GM06990 (cell line): Measurements from ENCODE around the gene MUL1.

Experiments used
- DNase-seq: peaks from one replicate; pipeline ENCODE4 v3.0.0-alpha.2; 2011; ENCODE audit not compliant: insufficient read length; ENCODE audit errors: extremely low read depth
- H3K27me3 ChIP-seq: replicated peaks from 2 replicates; pipeline ENCODE4 v1.6.0; 2011; ENCODE audit warnings: low read length; ENCODE audit not compliant: control insufficient read depth, insufficient read depth
- H3K36me3 ChIP-seq: 2 replicates; pipeline ENCODE4 v1.5.1; 2011; ENCODE audit warnings: low read length; ENCODE audit not compliant: control insufficient read depth, insufficient read depth
- H3K4me3 ChIP-seq: replicated peaks from 2 replicates; pipeline ENCODE4 v1.5.1; 2011; ENCODE audit warnings: low read depth, mild to moderate bottlenecking, control low read depth, low read length
- CTCF ChIP-seq: IDR thresholded peaks from 2 replicates; pipeline ENCODE4 v1.5.1; 2011; ENCODE audit warnings: low read length, control low read depth, mild to moderate bottlenecking, inconsistent platforms; ENCODE audit not compliant: insufficient read depth, poor library complexity, severe bottlenecking

MUL1 gene

DNA sequence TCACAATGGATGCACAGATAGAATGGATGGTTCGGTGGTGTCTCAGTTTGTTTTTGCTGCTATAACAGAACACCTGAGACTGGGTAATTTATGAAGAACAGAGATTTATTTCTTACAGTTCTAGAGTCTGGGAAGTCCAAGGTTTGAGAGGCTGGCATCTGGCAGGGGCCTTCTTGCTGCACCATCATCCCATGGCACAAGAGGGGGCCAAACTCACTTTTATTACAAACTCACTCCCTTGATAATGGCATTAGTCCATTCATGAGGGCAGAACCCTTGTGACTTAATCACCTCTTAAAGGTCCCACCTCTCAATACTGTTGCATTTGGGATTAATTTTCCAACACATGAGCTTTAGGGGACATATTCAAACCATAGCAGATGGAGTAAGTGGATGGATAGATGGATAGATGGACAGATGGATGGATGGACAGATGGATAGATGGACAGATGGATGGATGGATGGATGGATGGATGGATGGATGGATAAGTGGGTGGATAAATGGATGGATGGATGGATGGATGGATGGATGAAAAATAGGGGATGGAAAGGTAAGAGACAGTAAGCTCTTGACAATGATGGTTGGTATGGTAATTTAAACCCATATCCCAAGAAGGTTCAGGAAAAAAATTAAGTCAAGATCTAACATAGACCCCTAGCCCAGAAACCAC, 38.4 kb downstream of the MUL1 start:
- Histone ChIP-seq H3K27me3 (peaks cover 2% of the 10 kb centered on the region; the same call in 1 of the 2 replicates), H3K36me3 (no peaks in the 10 kb centered on the region), H3K4me3 (no peak overlapping the region)
- DNase-seq = no peak
- TF ChIP-seq CTCF = no peak

- no peak for DNase-seq
- no peak for TF ChIP-seq CTCF
- Histone ChIP-seq H3K27me3 (peaks cover 2% of the 10 kb centered on the region; the same call in 1 of the 2 replicates), H3K4me3 (no peak overlapping the region), H3K36me3 (no peaks in the 10 kb centered on the region)
These were observed 41.7 kb downstream of the MUL1 start for GRCh38 chr1:20466273-20466672.

DNA sequence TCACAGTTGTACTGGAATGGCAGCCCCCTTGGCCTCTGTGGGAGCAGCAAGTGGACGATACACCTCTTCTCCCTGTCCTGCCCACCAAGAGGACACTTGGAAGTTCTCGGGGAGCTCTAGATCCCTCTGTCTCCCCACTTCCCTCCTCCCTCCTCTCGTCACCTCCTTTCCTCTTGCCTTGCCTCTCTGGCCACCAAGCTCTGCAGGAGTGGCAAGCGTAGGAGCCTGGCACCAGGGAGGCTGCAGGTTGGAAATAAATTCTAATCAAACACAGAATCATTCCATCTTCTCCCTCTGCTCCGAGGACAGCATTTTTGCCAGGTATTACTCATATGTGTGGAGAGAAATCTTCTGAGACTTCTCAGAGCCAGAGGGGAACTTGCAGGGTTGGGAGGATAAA, 42.8 kb downstream of the MUL1 start:
- H3K4me3 ChIP-seq = no peak overlapping the region
- no peak for TF ChIP-seq CTCF
- no peak for DNase-seq
- H3K27me3 ChIP-seq = peaks cover 2% of the 10 kb centered on the region; the same call in 1 of the 2 replicates
- H3K36me3 ChIP-seq = no peaks in the 10 kb centered on the region

GRCh38 chr1:20463502-20463901, 44.4 kb downstream of the MUL1 start:
- TF ChIP-seq CTCF = no peak
- DNase-seq = no peak
- Histone ChIP-seq H3K27me3 (peaks cover 2% of the 10 kb centered on the region; the same call in 1 of the 2 replicates), H3K4me3 (no peak overlapping the region), H3K36me3 (no peaks in the 10 kb centered on the region)

- no peaks in the 10 kb centered on the region; the same call in 1 of the 2 replicates for H3K27me3 ChIP-seq
- TF ChIP-seq CTCF = no peak
- no peaks in the 10 kb centered on the region for H3K36me3 ChIP-seq
These were observed 45.6 kb downstream of the MUL1 start for GRCh38 chr1:20462397-20462796.

DNA sequence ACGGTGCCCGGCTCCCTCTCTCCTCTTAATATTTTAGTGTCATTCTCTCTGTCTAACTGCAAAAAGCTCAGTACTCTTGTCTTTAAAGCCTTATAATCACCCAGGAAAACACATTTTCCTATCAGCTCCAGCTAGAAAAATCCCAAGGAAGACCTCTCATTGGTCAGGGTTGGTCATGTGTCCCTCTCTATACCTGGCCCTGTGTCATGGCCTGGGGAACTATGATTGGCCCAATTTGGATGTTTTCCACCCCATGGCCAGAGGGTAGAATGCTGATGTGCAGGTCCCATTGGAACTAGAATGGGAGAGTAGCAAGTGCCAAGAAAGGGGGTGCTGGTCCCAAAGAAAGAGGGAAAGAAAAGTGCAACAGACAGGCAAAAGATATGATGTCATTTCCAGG, 49.2 kb downstream of the MUL1 start:
- H3K27me3 ChIP-seq = no peaks in the 10 kb centered on the region
- H3K4me3 ChIP-seq = no peak overlapping the region
- TF ChIP-seq CTCF = no peak
- H3K36me3 ChIP-seq = no peaks in the 10 kb centered on the region
- no peak for DNase-seq

More at GRCh38 chr1:20462397-20462796, 45.6 kb downstream of the MUL1 start:
- no peak overlapping the region for H3K4me3 ChIP-seq
- no peak for DNase-seq
